ENCODE data around the gene RSKR.

DNA sequence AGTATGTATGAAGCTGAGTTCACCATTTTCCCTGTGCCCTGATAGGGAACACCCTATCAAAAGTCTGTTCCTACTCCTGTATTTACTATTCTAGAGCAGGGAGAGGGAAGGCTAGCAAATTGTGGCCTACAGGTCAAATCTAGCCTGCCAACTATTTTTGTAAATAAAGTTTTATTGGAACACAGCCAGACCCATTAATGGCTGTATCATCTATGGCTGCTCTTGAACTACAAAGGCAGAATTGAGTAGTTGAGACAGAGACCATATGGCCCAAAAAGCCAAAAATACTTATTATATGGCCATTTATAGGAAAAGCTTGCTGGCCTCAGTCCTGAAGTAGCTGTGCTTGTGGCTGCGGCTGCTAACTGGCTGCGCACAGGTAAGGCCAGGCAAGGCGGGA is 33.0 kb downstream of the RSKR start:
- TF ChIP-seq, protein P1, sequence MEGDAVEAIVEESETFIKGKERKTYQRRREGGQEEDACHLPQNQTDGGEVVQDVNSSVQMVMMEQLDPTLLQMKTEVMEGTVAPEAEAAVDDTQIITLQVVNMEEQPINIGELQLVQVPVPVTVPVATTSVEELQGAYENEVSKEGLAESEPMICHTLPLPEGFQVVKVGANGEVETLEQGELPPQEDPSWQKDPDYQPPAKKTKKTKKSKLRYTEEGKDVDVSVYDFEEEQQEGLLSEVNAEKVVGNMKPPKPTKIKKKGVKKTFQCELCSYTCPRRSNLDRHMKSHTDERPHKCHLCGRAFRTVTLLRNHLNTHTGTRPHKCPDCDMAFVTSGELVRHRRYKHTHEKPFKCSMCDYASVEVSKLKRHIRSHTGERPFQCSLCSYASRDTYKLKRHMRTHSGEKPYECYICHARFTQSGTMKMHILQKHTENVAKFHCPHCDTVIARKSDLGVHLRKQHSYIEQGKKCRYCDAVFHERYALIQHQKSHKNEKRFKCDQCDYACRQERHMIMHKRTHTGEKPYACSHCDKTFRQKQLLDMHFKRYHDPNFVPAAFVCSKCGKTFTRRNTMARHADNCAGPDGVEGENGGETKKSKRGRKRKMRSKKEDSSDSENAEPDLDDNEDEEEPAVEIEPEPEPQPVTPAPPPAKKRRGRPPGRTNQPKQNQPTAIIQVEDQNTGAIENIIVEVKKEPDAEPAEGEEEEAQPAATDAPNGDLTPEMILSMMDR (IDR thresholded peaks at IDR 0.05; ENCODE audit: low read length) = no peak
- no peak for TF ChIP-seq EZH2 (optimal IDR thresholded peaks at IDR 0.05; ENCODE audit: low read depth, low read length)
- TF ChIP-seq EZH2phosphoT487 (IDR thresholded peaks at IDR 0.05; ENCODE audit: low read length) = no peak
